ENCODE measurements around the gene MARCHF5. TPM values are rescaled to one million over a fixed set of nuclear protein-coding genes. Genes with fewer than 3 reads are reported as not detected.
"Not testable (repeated sequence)": the region's sequence is repeated elsewhere in the genome, so short reads cannot be mapped to it uniquely, and the experiment has no call there.

MARCHF5 gene
- total and polyA plus RNA-seq, 2 of the 8 experiments (the other 6 are each of a cell fraction or from before 2014, with no cell fraction given), result 8.7 to 26.8 TPM

GRCh38 chr10:92345575-92345974 lies 54.6 kb downstream of the MARCHF5 start:
- H4K8ac ChIP-seq (ENCODE audit: extremely low read depth, insufficient read depth, low read length); H3K23ac ChIP-seq (ENCODE audit: insufficient read length); H2BK120ac ChIP-seq (replicated peaks; ENCODE audit: low read depth, low read length); H3K27me3 ChIP-seq (replicated peaks in 1 of 4; ENCODE audit: control insufficient read depth in 3 of 4, extremely low read depth in 1 of 4, insufficient read depth in 3 of 4, low read length in 3 of 4); H3K79me2 ChIP-seq (ENCODE audit: control insufficient read depth in 1 of 2, insufficient read depth in 2 of 2, low read length in 2 of 2); H3K27ac ChIP-seq (ENCODE audit: low read depth, low read length); H3K4me1 ChIP-seq (replicated peaks in 1 of 4; ENCODE audit: control insufficient read depth in 3 of 4, insufficient read depth in 4 of 4, low read length in 3 of 4); H3K9ac ChIP-seq (replicated peaks in 1 of 4; ENCODE audit: extremely low read depth in 1 of 4, low read depth in 3 of 4, low read length in 3 of 4); H3K14ac ChIP-seq (ENCODE audit: insufficient read length); H3K18ac ChIP-seq (ENCODE audit: extremely low read depth, low read length); H3K4me3 ChIP-seq (ENCODE audit: extremely low read depth in 1 of 4, insufficient read depth in 2 of 4, low read depth in 3 of 4, low read length in 4 of 4); H3K56ac ChIP-seq (replicated peaks; ENCODE audit: insufficient read length, low read depth, low read length); H2BK20ac ChIP-seq (ENCODE audit: low read length); H2AFZ ChIP-seq (ENCODE audit: low read length); H3K9me3 ChIP-seq (ENCODE audit: insufficient read depth in 2 of 2, low read depth in 1 of 2, low read length in 1 of 2); H3K4me2 ChIP-seq (ENCODE audit: insufficient read depth in 1 of 2, low read depth in 2 of 2, low read length in 2 of 2); H4K20me1 ChIP-seq (replicated peaks in 1 of 2; ENCODE audit: control insufficient read depth in 1 of 2, insufficient read depth in 2 of 2, low read length in 2 of 2); H3K23me2 ChIP-seq (ENCODE audit: low read depth, low read length); H4K5ac ChIP-seq (ENCODE audit: insufficient read length, low read depth, low read length); H2AK5ac ChIP-seq (ENCODE audit: low read depth, low read length); H2BK5ac ChIP-seq (ENCODE audit: low read depth, low read length); H2BK12ac ChIP-seq (ENCODE audit: low read depth, low read length); FAIRE-seq; H4K91ac ChIP-seq (replicated peaks; ENCODE audit: insufficient read length, low read length); H3K4ac ChIP-seq (replicated peaks; ENCODE audit: insufficient read length, low read depth, low read length); H2BK15ac ChIP-seq (ENCODE audit: low read length); DNase-seq (ENCODE audit: low read depth in 1 of 2, low spot score in 2 of 2); H3K79me1 ChIP-seq (ENCODE audit: low read depth, low read length): not testable (repeated sequence)
- 92% methylated on average over 5 of the region's 5 CpGs; no CpG with 5 or more reads in 1 of the 2 experiments for WGBS, 2 experiments (ENCODE audit: extremely low coverage in 1 of 2, insufficient coverage in 1 of 2, insufficient read length in 1 of 2, insufficient replicate concordance in 2 of 2, low coverage in 1 of 2, low lambda C conversion rate in 2 of 2, missing lambda C conversion rate in 1 of 2)
- ChIA-PET CTCF (ENCODE audit: partially characterized antibody) (interaction anchor here (1.7 kb wide), 1 partner anchor 11 kb away, joined by 4 read pairs; no protein-coding TSS in a partner anchor), POLR2A (ENCODE audit: partially characterized antibody) (interaction anchor here (1.3 kb wide), 1 partner anchor 11 kb away, joined by 3 read pairs; no protein-coding TSS in a partner anchor)
- peaks cover 0 to 25% (median 15%) of the 10 kb centered on the region in 4 experiments; a peak in 7 of 8 replicates for H3K36me3 ChIP-seq (ENCODE audit: control insufficient read depth in 2 of 4, insufficient read depth in 4 of 4, low read length in 3 of 4)

All from H1 (cell line).